ENCODE data around the gene POLA2. TPM values are rescaled to one million over a fixed set of nuclear protein-coding genes. Genes with fewer than 3 reads are reported as not detected.

POLA2 gene
- 21.0 TPM for total RNA-seq
- 7.3 TPM for polyA plus RNA-seq
- long read RNA-seq, donor 1, partial matches to known transcripts, result 0 of 1 reads
- long read RNA-seq, donor 1, other reads (novel, unspliced or antisense), result 0 of 1 reads
- long read RNA-seq, donor 2, result 0 reads
- long read RNA-seq, donor 3, transcript POLA2-201 (18 exons, 3,744 nt), result major isoform, 10 of 12 reads
- long read RNA-seq, donor 3, partial matches to known transcripts, result 0 of 12 reads
- long read RNA-seq, donor 3, other reads (novel, unspliced or antisense), result 0 of 12 reads
- long read RNA-seq, donor 4, partial matches to known transcripts, result 0 of 1 reads
- long read RNA-seq, donor 4, other reads (novel, unspliced or antisense), result 0 of 1 reads
- long read RNA-seq, donor 5, partial matches to known transcripts, result 0 of 6 reads
- long read RNA-seq, donor 5, other reads (novel, unspliced or antisense), result 0 of 6 reads
- long read RNA-seq, donor 6, transcript POLA2-201 (18 exons, 3,744 nt), result major isoform, 5 of 5 reads
- long read RNA-seq, donor 6, partial matches to known transcripts, result 0 of 5 reads
- long read RNA-seq, donor 6, other reads (novel, unspliced or antisense), result 0 of 5 reads
- long read RNA-seq, donor 7, partial matches to known transcripts, result 8 of 12 reads
- long read RNA-seq, donor 7, other reads (novel, unspliced or antisense), result 0 of 12 reads
- long read RNA-seq, donor 8, partial matches to known transcripts, result 0 of 3 reads
- long read RNA-seq, donor 8, other reads (novel, unspliced or antisense), result 0 of 3 reads
- long read RNA-seq, donor 9, transcript POLA2-201 (18 exons, 3,744 nt), result major isoform, 5 of 6 reads
- long read RNA-seq, donor 9, partial matches to known transcripts, result 0 of 6 reads
- long read RNA-seq, donor 9, other reads (novel, unspliced or antisense), result 0 of 6 reads
- long read RNA-seq, donor 10, transcript POLA2-201 (18 exons, 3,744 nt), result major isoform, 6 of 7 reads
- long read RNA-seq, donor 10, partial matches to known transcripts, result 0 of 7 reads
- long read RNA-seq, donor 10, other reads (novel, unspliced or antisense), result 0 of 7 reads

GRCh38 chr11:65261591-65262380, at the start of gene POLA2:
TSS of gene POLA2 (plus strand) at chr11:65261962. CDS start at chr11:65262293, 331 bp downstream.
- Histone ChIP-seq H3K4me3 (ENCODE audit: low read length in 2 of 2) (peak within 1 kb of the TSS; percentile 72 to 89), H3K36me3 (ENCODE audit: control insufficient read depth in 2 of 2, insufficient read depth in 2 of 2, low read length in 1 of 2) (peaks cover 9 to 20% of the 10 kb centered on the region in 2 donors), H3K27ac (ENCODE audit: low read depth in 1 of 2, low read length in 1 of 2) (peak within 1 kb of the TSS; percentile 86 to 88), H3K27me3 (ENCODE audit: control insufficient read depth in 2 of 2, insufficient read depth in 1 of 2, low read length in 1 of 2) (no peaks in the 10 kb centered on the region), H3K4me1 (ENCODE audit: control insufficient read depth in 2 of 2, insufficient read depth in 2 of 2, low read length in 2 of 2) (peaks cover 10 to 26% of the 10 kb centered on the region in 2 donors), H3K9me3 (ENCODE audit: control insufficient read depth in 2 of 2, insufficient read depth in 1 of 2, low read length in 1 of 2) (peaks cover 0 to 4% of the 10 kb centered on the region in 2 donors)
- DNase-seq (ENCODE audit: low read depth in 6 of 9, low spot score in 9 of 9), result peak; percentile 94 to 100 (median 97)
- WGBS, result under 1% methylated on average over 66 of the region's 66 CpGs

GRCh38 chr11:65212226-65212801, 49.4 kb upstream of the POLA2 start:
- Histone ChIP-seq H3K4me3 (ENCODE audit: low read length in 2 of 2) (no peak overlapping the region), H3K27me3 (ENCODE audit: control insufficient read depth in 2 of 2, insufficient read depth in 1 of 2, low read length in 1 of 2) (no peaks in the 10 kb centered on the region), H3K36me3 (ENCODE audit: control insufficient read depth in 2 of 2, insufficient read depth in 2 of 2, low read length in 1 of 2) (peaks cover 38 to 39% of the 10 kb centered on the region in 2 donors), H3K27ac (ENCODE audit: low read depth in 1 of 2, low read length in 1 of 2) (peak overlapping the region in 1 of 2 donors; percentile 37), H3K9me3 (ENCODE audit: control insufficient read depth in 2 of 2, insufficient read depth in 1 of 2, low read length in 1 of 2) (no peaks in the 10 kb centered on the region), H3K4me1 (ENCODE audit: control insufficient read depth in 2 of 2, insufficient read depth in 2 of 2, low read length in 2 of 2) (peaks cover 25 to 35% of the 10 kb centered on the region in 2 donors)
- peak in 4 of 9 donors; percentile 15 to 48 (median 38) for DNase-seq (ENCODE audit: low read depth in 6 of 9, low spot score in 9 of 9)
- WGBS, result 25% methylated on average over 13 of the region's 13 CpGs

GRCh38 chr11:65213322-65214211, 48.2 kb upstream of the POLA2 start:
- peak in 4 of 9 donors; percentile 45 to 58 (median 50) for DNase-seq (ENCODE audit: low read depth in 6 of 9, low spot score in 9 of 9)
- peaks cover 31 to 33% of the 10 kb centered on the region in 2 donors for H3K36me3 ChIP-seq (ENCODE audit: control insufficient read depth in 2 of 2, insufficient read depth in 2 of 2, low read length in 1 of 2)
- no peak overlapping the region for H3K4me3 ChIP-seq (ENCODE audit: low read length in 2 of 2)
- H3K4me1 ChIP-seq (ENCODE audit: control insufficient read depth in 2 of 2, insufficient read depth in 2 of 2, low read length in 2 of 2), result peaks cover 25 to 35% of the 10 kb centered on the region in 2 donors
- H3K27ac ChIP-seq (ENCODE audit: low read depth in 1 of 2, low read length in 1 of 2), result peak overlapping the region in 1 of 2 donors; percentile 25
- H3K27me3 ChIP-seq (ENCODE audit: control insufficient read depth in 2 of 2, insufficient read depth in 1 of 2, low read length in 1 of 2), result no peaks in the 10 kb centered on the region
- 18% methylated on average over 26 of the region's 26 CpGs for WGBS
- no peaks in the 10 kb centered on the region for H3K9me3 ChIP-seq (ENCODE audit: control insufficient read depth in 2 of 2, insufficient read depth in 1 of 2, low read length in 1 of 2)

- WGBS, result 64% methylated on average over 16 of the region's 16 CpGs
- Histone ChIP-seq H3K9me3 (ENCODE audit: control insufficient read depth in 2 of 2, insufficient read depth in 1 of 2, low read length in 1 of 2) (no peaks in the 10 kb centered on the region), H3K4me3 (ENCODE audit: low read length in 2 of 2) (no peak overlapping the region), H3K4me1 (ENCODE audit: control insufficient read depth in 2 of 2, insufficient read depth in 2 of 2, low read length in 2 of 2) (peaks cover 25 to 35% of the 10 kb centered on the region in 2 donors), H3K27ac (ENCODE audit: low read depth in 1 of 2, low read length in 1 of 2) (no peak overlapping the region), H3K36me3 (ENCODE audit: control insufficient read depth in 2 of 2, insufficient read depth in 2 of 2, low read length in 1 of 2) (peaks cover 23 to 29% of the 10 kb centered on the region in 2 donors), H3K27me3 (ENCODE audit: control insufficient read depth in 2 of 2, insufficient read depth in 1 of 2, low read length in 1 of 2) (no peaks in the 10 kb centered on the region)
- DNase-seq (ENCODE audit: low read depth in 6 of 9, low spot score in 9 of 9), result no peak
Measured at GRCh38 chr11:65214212-65214845, 47.4 kb upstream of the POLA2 start.

GRCh38 chr11:65215441-65216076, 46.2 kb upstream of the POLA2 start:
- peaks cover 11 to 16% of the 10 kb centered on the region in 2 donors for H3K36me3 ChIP-seq (ENCODE audit: control insufficient read depth in 2 of 2, insufficient read depth in 2 of 2, low read length in 1 of 2)
- no peaks in the 10 kb centered on the region for H3K27me3 ChIP-seq (ENCODE audit: control insufficient read depth in 2 of 2, insufficient read depth in 1 of 2, low read length in 1 of 2)
- no peak overlapping the region for H3K27ac ChIP-seq (ENCODE audit: low read depth in 1 of 2, low read length in 1 of 2)
- DNase-seq (ENCODE audit: low read depth in 6 of 9, low spot score in 9 of 9), result no peak
- H3K4me1 ChIP-seq (ENCODE audit: control insufficient read depth in 2 of 2, insufficient read depth in 2 of 2, low read length in 2 of 2), result peaks cover 29 to 43% of the 10 kb centered on the region in 2 donors
- WGBS, result 96% methylated on average over 24 of the region's 24 CpGs
- H3K9me3 ChIP-seq (ENCODE audit: control insufficient read depth in 2 of 2, insufficient read depth in 1 of 2, low read length in 1 of 2), result no peaks in the 10 kb centered on the region
- H3K4me3 ChIP-seq (ENCODE audit: low read length in 2 of 2), result no peak overlapping the region

GRCh38 chr11:65216830-65217229, 44.9 kb upstream of the POLA2 start:
- Histone ChIP-seq H3K27me3 (ENCODE audit: control insufficient read depth in 2 of 2, insufficient read depth in 1 of 2, low read length in 1 of 2) (no peaks in the 10 kb centered on the region), H3K36me3 (ENCODE audit: control insufficient read depth in 2 of 2, insufficient read depth in 2 of 2, low read length in 1 of 2) (peaks cover 0 to 4% of the 10 kb centered on the region in 2 donors), H3K4me3 (ENCODE audit: low read length in 2 of 2) (no peak overlapping the region), H3K27ac (ENCODE audit: low read depth in 1 of 2, low read length in 1 of 2) (no peak overlapping the region), H3K4me1 (ENCODE audit: control insufficient read depth in 2 of 2, insufficient read depth in 2 of 2, low read length in 2 of 2) (peaks cover 29 to 38% of the 10 kb centered on the region in 2 donors), H3K9me3 (ENCODE audit: control insufficient read depth in 2 of 2, insufficient read depth in 1 of 2, low read length in 1 of 2) (no peaks in the 10 kb centered on the region)
- WGBS, result 98% methylated on average over 6 of the region's 6 CpGs
- no peak for DNase-seq (ENCODE audit: low read depth in 6 of 9, low spot score in 9 of 9)

All from thymus (tissue), 14 donors.